ENCODE data around the gene LHFPL3.

GRCh38 chr7:104795086-104795485 is 466.7 kb downstream of the LHFPL3 start:
- TF ChIP-seq CTCF (IDR thresholded peaks at IDR 0.05; ENCODE audit: low read length) (no peak), EZH2 (IDR thresholded peaks at IDR 0.05; ENCODE audit: borderline replicate concordance, low read length) (no peak)

Measured in OCI-LY1 (cell line).